ENCODE results near the gene GNAQ.

GNAQ gene

DNA sequence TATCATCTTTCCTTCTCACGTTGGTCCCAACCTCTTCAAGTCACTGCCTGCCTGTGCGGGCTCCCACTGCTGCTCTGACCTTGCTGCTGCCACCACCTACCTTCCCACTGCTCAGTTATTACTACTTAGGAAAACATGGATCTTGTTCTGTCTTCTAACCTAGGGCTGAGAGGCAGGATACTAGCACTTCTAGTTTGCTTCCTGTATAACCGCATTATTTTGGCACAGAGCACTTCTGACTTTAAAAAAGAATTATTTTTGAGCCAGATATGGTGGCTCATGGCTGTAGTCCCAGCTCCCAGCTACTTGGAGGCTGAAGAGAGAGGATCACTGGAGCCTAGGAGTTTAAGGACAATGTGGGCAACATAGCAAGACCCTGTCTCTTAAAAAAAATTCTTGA is 248.1 kb downstream of the GNAQ start:
- TF ChIP-seq, protein P1, sequence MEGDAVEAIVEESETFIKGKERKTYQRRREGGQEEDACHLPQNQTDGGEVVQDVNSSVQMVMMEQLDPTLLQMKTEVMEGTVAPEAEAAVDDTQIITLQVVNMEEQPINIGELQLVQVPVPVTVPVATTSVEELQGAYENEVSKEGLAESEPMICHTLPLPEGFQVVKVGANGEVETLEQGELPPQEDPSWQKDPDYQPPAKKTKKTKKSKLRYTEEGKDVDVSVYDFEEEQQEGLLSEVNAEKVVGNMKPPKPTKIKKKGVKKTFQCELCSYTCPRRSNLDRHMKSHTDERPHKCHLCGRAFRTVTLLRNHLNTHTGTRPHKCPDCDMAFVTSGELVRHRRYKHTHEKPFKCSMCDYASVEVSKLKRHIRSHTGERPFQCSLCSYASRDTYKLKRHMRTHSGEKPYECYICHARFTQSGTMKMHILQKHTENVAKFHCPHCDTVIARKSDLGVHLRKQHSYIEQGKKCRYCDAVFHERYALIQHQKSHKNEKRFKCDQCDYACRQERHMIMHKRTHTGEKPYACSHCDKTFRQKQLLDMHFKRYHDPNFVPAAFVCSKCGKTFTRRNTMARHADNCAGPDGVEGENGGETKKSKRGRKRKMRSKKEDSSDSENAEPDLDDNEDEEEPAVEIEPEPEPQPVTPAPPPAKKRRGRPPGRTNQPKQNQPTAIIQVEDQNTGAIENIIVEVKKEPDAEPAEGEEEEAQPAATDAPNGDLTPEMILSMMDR (IDR thresholded peaks at IDR 0.05; ENCODE audit: low read depth, low read length, missing control alignments), result no peak
- no peak overlapping the region for H3K4me3 ChIP-seq (replicated peaks; ENCODE audit: low read depth, low read length)
- DNase-seq (ENCODE audit: extremely low read depth, low read depth), result no peak

GRCh38 chr9:77779010-77779409 is 252.6 kb downstream of the GNAQ start:
- DNase-seq (ENCODE audit: extremely low read depth, low read depth), result no peak
- no peak overlapping the region for H3K4me3 ChIP-seq (replicated peaks; ENCODE audit: low read depth, low read length)
- TF ChIP-seq, protein P1 (IDR thresholded peaks at IDR 0.05; ENCODE audit: low read depth, low read length, missing control alignments), result no peak

GRCh38 chr9:77773381-77773780 is 258.2 kb downstream of the GNAQ start:
- no peak for DNase-seq (ENCODE audit: extremely low read depth, low read depth)
- H3K4me3 ChIP-seq (replicated peaks; ENCODE audit: low read depth, low read length), result no peak overlapping the region
- TF ChIP-seq, protein P1 (IDR thresholded peaks at IDR 0.05; ENCODE audit: low read depth, low read length, missing control alignments), result no peak

- TF ChIP-seq, protein P1 (IDR thresholded peaks at IDR 0.05; ENCODE audit: low read depth, low read length, missing control alignments), result no peak
- no peak overlapping the region for H3K4me3 ChIP-seq (replicated peaks; ENCODE audit: low read depth, low read length)
- DNase-seq (ENCODE audit: extremely low read depth, low read depth), result no peak
Observed at GRCh38 chr9:77772646-77773045, 259.0 kb downstream of the GNAQ start.

DNA sequence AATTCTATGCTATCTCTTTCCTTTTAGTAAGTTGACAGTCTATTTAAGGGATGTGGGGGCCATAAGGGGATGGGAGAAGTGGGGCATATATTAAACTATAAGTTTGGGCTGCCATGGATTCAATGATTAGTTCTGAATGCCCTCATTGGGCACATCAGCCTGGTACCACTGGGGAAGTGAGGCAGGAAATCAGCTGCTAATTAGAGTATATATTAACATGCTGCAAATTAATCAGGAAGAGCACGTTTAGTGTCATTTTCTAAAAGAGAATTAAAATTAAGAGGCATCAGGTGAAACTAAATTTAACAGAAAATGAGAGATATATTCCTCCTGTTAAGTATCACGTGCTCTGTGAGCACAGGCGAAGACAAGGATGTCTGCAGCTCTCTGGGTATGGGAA is 260.4 kb downstream of the GNAQ start:
- TF ChIP-seq, protein P1 (IDR thresholded peaks at IDR 0.05; ENCODE audit: low read depth, low read length, missing control alignments), result no peak
- no peak overlapping the region for H3K4me3 ChIP-seq (replicated peaks; ENCODE audit: low read depth, low read length)
- no peak for DNase-seq (ENCODE audit: extremely low read depth, low read depth)

DNA sequence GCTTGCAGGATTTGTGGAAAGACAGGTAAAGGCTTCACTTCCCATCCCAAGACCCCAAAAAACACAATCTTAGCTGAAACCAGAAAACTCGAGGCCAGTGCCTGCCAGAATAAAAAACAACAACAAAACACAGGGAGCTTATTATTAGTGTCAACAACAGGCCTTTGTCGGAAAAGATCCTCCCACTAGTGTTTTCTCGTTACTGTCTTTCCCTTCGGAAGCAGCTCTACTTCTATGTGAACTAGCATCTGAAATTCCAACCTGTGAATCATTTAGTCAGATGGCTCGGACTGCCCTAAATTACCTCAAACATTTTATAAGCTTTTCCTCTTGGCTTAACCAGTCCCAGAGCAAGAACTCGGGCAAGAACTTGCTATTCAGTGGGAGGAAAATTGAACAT is 261.3 kb downstream of the GNAQ start:
- no peak overlapping the region for H3K4me3 ChIP-seq (replicated peaks; ENCODE audit: low read depth, low read length)
- no peak for DNase-seq (ENCODE audit: extremely low read depth, low read depth)
- TF ChIP-seq, protein P1 (IDR thresholded peaks at IDR 0.05; ENCODE audit: low read depth, low read length, missing control alignments), result no peak

DNA sequence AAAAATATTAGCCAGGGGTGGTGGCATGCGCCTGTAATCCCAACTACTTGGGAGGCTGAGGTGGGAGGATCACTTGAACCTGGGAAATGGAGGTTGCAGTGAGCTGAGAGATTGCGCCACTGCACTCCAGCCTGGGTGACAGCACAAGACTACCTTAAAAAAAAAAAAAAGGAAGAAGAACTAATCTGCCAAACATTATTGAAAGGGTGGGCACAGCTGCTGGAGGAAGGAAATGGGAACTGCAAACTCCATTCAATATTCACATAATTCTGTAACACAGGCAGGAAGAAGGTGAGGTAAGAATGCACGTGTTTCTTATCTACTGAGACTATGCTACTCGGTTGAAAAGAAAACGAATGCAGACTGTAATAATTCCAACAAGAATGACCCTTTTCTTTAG is 262.4 kb downstream of the GNAQ start:
- TF ChIP-seq, protein P1 (IDR thresholded peaks at IDR 0.05; ENCODE audit: low read depth, low read length, missing control alignments), result no peak
- DNase-seq (ENCODE audit: extremely low read depth, low read depth), result no peak
- no peak overlapping the region for H3K4me3 ChIP-seq (replicated peaks; ENCODE audit: low read depth, low read length)
